ENCODE data around the gene CDX2.

DNA sequence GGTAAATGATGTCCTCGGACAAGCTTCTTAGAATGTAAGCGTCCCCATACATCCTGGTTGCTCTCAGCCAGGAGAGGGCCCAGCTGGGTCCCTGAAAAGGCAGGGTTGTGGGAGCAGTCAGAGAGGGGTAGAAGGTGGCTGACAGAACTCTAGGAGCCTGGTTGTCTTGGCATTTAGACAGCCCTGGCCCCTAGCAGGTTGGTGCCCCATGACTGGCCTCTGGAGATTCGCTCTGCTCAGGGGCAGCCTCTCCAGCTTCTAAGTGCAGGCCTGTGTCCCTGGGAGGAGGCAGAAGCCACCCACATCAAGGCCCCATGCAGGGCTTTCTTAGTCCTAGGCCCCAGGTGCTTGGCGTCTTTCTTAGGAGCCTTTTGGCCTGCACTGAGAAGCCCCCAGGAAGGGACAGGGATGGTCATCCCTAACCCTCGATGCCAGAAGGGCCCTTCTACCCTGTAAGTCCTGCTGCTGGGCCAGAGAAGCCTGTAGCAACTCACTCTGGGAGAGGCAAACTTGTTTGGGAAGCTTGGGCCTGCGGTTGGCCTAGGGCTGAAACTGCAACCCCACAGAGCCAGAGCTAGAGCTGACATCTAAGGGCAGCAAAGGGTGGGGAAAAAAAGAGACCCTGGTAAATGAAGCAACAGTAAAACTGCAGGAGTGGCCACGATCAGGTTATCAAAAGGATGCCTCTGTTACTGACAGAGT is 2.8 kb upstream of the CDX2 start:
- TF ChIP-seq, protein P1, sequence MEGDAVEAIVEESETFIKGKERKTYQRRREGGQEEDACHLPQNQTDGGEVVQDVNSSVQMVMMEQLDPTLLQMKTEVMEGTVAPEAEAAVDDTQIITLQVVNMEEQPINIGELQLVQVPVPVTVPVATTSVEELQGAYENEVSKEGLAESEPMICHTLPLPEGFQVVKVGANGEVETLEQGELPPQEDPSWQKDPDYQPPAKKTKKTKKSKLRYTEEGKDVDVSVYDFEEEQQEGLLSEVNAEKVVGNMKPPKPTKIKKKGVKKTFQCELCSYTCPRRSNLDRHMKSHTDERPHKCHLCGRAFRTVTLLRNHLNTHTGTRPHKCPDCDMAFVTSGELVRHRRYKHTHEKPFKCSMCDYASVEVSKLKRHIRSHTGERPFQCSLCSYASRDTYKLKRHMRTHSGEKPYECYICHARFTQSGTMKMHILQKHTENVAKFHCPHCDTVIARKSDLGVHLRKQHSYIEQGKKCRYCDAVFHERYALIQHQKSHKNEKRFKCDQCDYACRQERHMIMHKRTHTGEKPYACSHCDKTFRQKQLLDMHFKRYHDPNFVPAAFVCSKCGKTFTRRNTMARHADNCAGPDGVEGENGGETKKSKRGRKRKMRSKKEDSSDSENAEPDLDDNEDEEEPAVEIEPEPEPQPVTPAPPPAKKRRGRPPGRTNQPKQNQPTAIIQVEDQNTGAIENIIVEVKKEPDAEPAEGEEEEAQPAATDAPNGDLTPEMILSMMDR (conservative IDR thresholded peaks at IDR 0.05; ENCODE audit: low read length): no peak
- TF ChIP-seq EZH2phosphoT487 (IDR thresholded peaks at IDR 0.05; ENCODE audit: borderline replicate concordance, low read depth, low read length): no peak

All from OCI-LY7 (cell line).